Measurements from ENCODE around the gene MANEAL. TPM values are rescaled to one million over a fixed set of nuclear protein-coding genes. Genes with fewer than 3 reads are reported as not detected.

Gene MANEAL
- total and polyA plus RNA-seq, 2 of the 13 experiments (the other 11 are each of a cell fraction or from before 2014, with no cell fraction given), result 20.8 to 26.4 TPM

GRCh38 chr1:37753473-37754321, 40.0 kb upstream of the MANEAL start (continued):
- TF ChIP-seq ZNF407 (CRISPR knock-in tag; IDR thresholded peaks at IDR 0.05; ENCODE audit: not compliant biosample characterization) (no peak), TFE3 (CRISPR knock-in tag; IDR thresholded peaks at IDR 0.05) (no peak), RBM22 (optimal IDR thresholded peaks at IDR 0.05; ENCODE audit: low read length) (no peak), TGIF2 (CRISPR knock-in tag; IDR thresholded peaks at IDR 0.05) (no peak), KDM2A (CRISPR knock-in tag; IDR thresholded peaks at IDR 0.05; ENCODE audit: borderline replicate concordance, low read depth) (no peak), KAT8 (CRISPR knock-in tag; IDR thresholded peaks at IDR 0.05) (no peak), ZBTB33 (CRISPR knock-in tag; IDR thresholded peaks at IDR 0.05) (no peak), SETDB1 (CRISPR knock-in tag; IDR thresholded peaks at IDR 0.05; ENCODE audit: borderline replicate concordance) (no peak), BORCS8-MEF2B (CRISPR knock-in tag; IDR thresholded peaks at IDR 0.05) (no peak)

Data from HepG2 (cell line).